HepG2 (cell line): Measurements from ENCODE around the gene OAS1. TPM values are rescaled to one million over a fixed set of nuclear protein-coding genes. Genes with fewer than 3 reads are reported as not detected.

ENCODE experiments used
- ARHGAP35 ChIP-seq: sonication (generic); formaldehyde crosslinking; IDR thresholded peaks from 2 replicates; pipeline ENCODE4 v1.9.0; 2022; ENCODE audit warnings: mild to moderate bottlenecking, inconsistent platforms, moderate library complexity, missing genetic modification reagents, borderline replicate concordance
- ELF3 ChIP-seq: IDR thresholded peaks from 2 replicates; pipeline ENCODE4 v1.6.1; 2016; ENCODE audit warnings: missing genetic modification reagents, missing compliant biosample characterization
- ETV5 ChIP-seq: IDR thresholded peaks from 2 replicates; pipeline ENCODE4 v1.6.1; 2018; ENCODE audit warnings: missing biosample characterization, missing genetic modification reagents, inconsistent platforms, borderline replicate concordance
- GABPA ChIP-seq, 2 experiments: IDR thresholded peaks; 2 replicates each; pipeline ENCODE4 v1.6.1; 2011 to 2016; ENCODE audit warnings: low read depth in 2 of 2, low read length in 1 of 2, missing biosample characterization in 1 of 2, missing genetic modification characterization in 1 of 2
- MEIS2 ChIP-seq: sonication (generic); formaldehyde crosslinking; IDR thresholded peaks from 2 replicates; pipeline ENCODE4 v1.9.0; 2021; ENCODE audit warnings: mild to moderate bottlenecking, missing genetic modification reagents
- MNT ChIP-seq: fragments of 450-650 bp; IDR thresholded peaks from 2 replicates; pipeline ENCODE4 v1.6.1; 2016
- MYPOP ChIP-seq: sonication (generic); formaldehyde crosslinking; IDR thresholded peaks from 2 replicates; pipeline ENCODE4 v1.8.1; 2023; ENCODE audit warnings: mild to moderate bottlenecking, moderate library complexity, missing genetic modification reagents
- RARA ChIP-seq: IDR thresholded peaks from 2 replicates; pipeline ENCODE4 v1.6.1; 2016; ENCODE audit warnings: missing genetic modification reagents, missing compliant biosample characterization
- RFX5 ChIP-seq: IDR thresholded peaks from 2 replicates; pipeline ENCODE4 v1.6.1; 2011; ENCODE audit warnings: low read depth, low read length, improper control_type of control experiment
- RNF219 ChIP-seq: sonication (generic); formaldehyde crosslinking; IDR thresholded peaks from 2 replicates; pipeline ENCODE4 v1.5.0; 2020; ENCODE audit warnings: mild to moderate bottlenecking, missing genetic modification reagents
- RXRB ChIP-seq: IDR thresholded peaks from 2 replicates; pipeline ENCODE4 v1.6.1; 2016; ENCODE audit warnings: borderline replicate concordance, missing genetic modification reagents, missing compliant biosample characterization
- TCF12 ChIP-seq, 2 experiments: fragments of 450-650 bp in 1 of 2; sonication (generic) in 1 of 2; formaldehyde crosslinking in 1 of 2; IDR thresholded peaks; 2 replicates each; pipeline versions ENCODE4 v1.6.1 to v1.8.0; 2017 to 2022; ENCODE audit warnings: antibody characterized with exemption in 1 of 2, mild to moderate bottlenecking in 1 of 2, missing genetic modification reagents in 1 of 2, moderate library complexity in 1 of 2
- TFE3 ChIP-seq: IDR thresholded peaks from 2 replicates; pipeline ENCODE4 v1.6.1; 2016
- ZC3H13 ChIP-seq: sonication (generic); formaldehyde crosslinking; IDR thresholded peaks from 2 replicates; pipeline ENCODE4 v1.8.1; 2023; ENCODE audit warnings: mild to moderate bottlenecking, missing genetic modification reagents, moderate library complexity
- ZNF383 ChIP-seq: sonication (generic); formaldehyde crosslinking; IDR thresholded peaks from 2 replicates; pipeline ENCODE4 v1.4.0; 2020; ENCODE audit warnings: missing genetic modification reagents, mild to moderate bottlenecking, borderline replicate concordance
- ZNF530 ChIP-seq: sonication (generic); formaldehyde crosslinking; IDR thresholded peaks from 2 replicates; pipeline ENCODE4 v1.5.0; 2020; ENCODE audit warnings: low read depth, mild to moderate bottlenecking, missing genetic modification reagents
- ZNF605 ChIP-seq: sonication (generic); formaldehyde crosslinking; IDR thresholded peaks from 2 replicates; pipeline ENCODE4 v1.8.0; 2022; ENCODE audit warnings: mild to moderate bottlenecking, missing genetic modification reagents
- ZNF672 ChIP-seq: sonication (generic); formaldehyde crosslinking; IDR thresholded peaks from 2 replicates; pipeline ENCODE4 v1.8.1; 2022; ENCODE audit warnings: missing genetic modification reagents
- ZNF780A ChIP-seq: sonication (generic); formaldehyde crosslinking; IDR thresholded peaks from 2 replicates; pipeline ENCODE4 v1.8.0; 2022; ENCODE audit warnings: mild to moderate bottlenecking, missing genetic modification reagents, moderate library complexity
- ZXDC ChIP-seq: sonication (generic); formaldehyde crosslinking; IDR thresholded peaks from 2 replicates; pipeline ENCODE4 v1.5.0; 2020; ENCODE audit warnings: mild to moderate bottlenecking, missing genetic modification reagents
- polyA plus RNA-seq, 8 experiments: library from polyadenylated mRNA; depleted of rRNA in 3 of 8; stranded (reverse) in 7 of 8; unstranded in 1 of 8; fragments of >200 nt; fragmentation: Illumina TruSeq in 4 of 8; extraction: Trizol in 4 of 8; gene quantifications; 2 replicates each; pipeline versions ENCODE4 v1.2.1 to v1.2.3, GENCODE V29; 2011 to 2016; ENCODE audit warnings: low read depth in 4 of 8, missing spikeins in 1 of 8, mixed read lengths in 1 of 8; ENCODE audit not compliant: insufficient read depth in 1 of 8
- total RNA-seq, 5 experiments: library from RNA; depleted of rRNA; stranded (reverse); fragments of >200 nt; fragmentation: Illumina TruSeq; extraction: Trizol; gene quantifications; 2 replicates each; pipeline ENCODE4 v1.2.3, GENCODE V29; 2016; ENCODE audit warnings: low read depth in 1 of 5

Gene OAS1
- total and polyA plus RNA-seq, 2 of the 13 experiments (the other 11 are each of a cell fraction or from before 2014, with no cell fraction given): 6.5 to 10.6 TPM

GRCh38 chr12:112906712-112907414 lies at the start of gene OAS1 (continued):
- TF ChIP-seq ZNF383: no peak
- 0 out of 2 replicates have a peak, but pooled peaks have one; percentile 13 for TF ChIP-seq TFE3
- TF ChIP-seq RFX5: no peak
- TF ChIP-seq RNF219: no peak
- no peak for TF ChIP-seq GABPA (IDR thresholded peaks at IDR 0.05; ENCODE audit: low read depth, low read length)
- 0 out of 2 replicates have a peak, but pooled peaks have one; percentile 28 for TF ChIP-seq GABPA (CRISPR knock-in tag; IDR thresholded peaks at IDR 0.05; ENCODE audit: low read depth)
- no peak for TF ChIP-seq TCF12 (IDR thresholded peaks at IDR 0.05)
- no peak for TF ChIP-seq TCF12 (CRISPR knock-in tag; IDR thresholded peaks at IDR 0.05)
- peak; percentile 41; the same call in 1 of the 2 replicates for TF ChIP-seq ELF3 (CRISPR knock-in tag)
- peak; percentile 22; the same call in 1 of the 2 replicates for TF ChIP-seq ETV5 (CRISPR knock-in tag)
- TF ChIP-seq ARHGAP35 (CRISPR knock-in tag): no peak
- TF ChIP-seq ZNF672 (CRISPR knock-in tag): no peak
- no peak for TF ChIP-seq ZNF780A (CRISPR knock-in tag)
- TF ChIP-seq ZC3H13 (CRISPR knock-in tag): no peak
- peak; percentile 36; the same call in 1 of the 2 replicates for TF ChIP-seq RARA
- TF ChIP-seq ZXDC: no peak
- TF ChIP-seq MEIS2: no peak
- TF ChIP-seq ZNF530 (CRISPR knock-in tag): no peak
- TF ChIP-seq ZNF605 (CRISPR knock-in tag): no peak
- peak; percentile 38; the same call in 1 of the 2 replicates for TF ChIP-seq RXRB (CRISPR knock-in tag)
- peak; percentile 4; the same call in 1 of the 2 replicates for TF ChIP-seq MNT
- no peak for TF ChIP-seq MYPOP (CRISPR knock-in tag)
